GM12892 (cell line): ENCODE results near the gene CCDC184.
"Not testable (repeated sequence)": the region's sequence is repeated elsewhere in the genome, so short reads cannot be mapped to it uniquely, and the experiment has no call there.

Source experiments
- POLR2A ChIP-seq: IDR thresholded peaks from 2 replicates; pipeline ENCODE4 v1.6.1; 2011; ENCODE audit warnings: low read depth, low read length, control low read depth
- POLR2AphosphoS5 ChIP-seq: IDR thresholded peaks from 2 replicates; pipeline ENCODE4 v1.6.1; 2011; ENCODE audit warnings: low read depth, low read length, control low read depth

- TF ChIP-seq POLR2A, POLR2AphosphoS5: not testable (repeated sequence)
Measured at GRCh38 chr12:48209495-48209894, 26.1 kb downstream of the CCDC184 start.
